HG02973 (cell line): ENCODE results near the gene ZCCHC17.

Source experiments
- ATAC-seq: cut with Tn5 transposase; IDR thresholded peaks from one replicate; pipeline ENCODE4 v1.9.1; 2021; ENCODE audit warnings: moderate library complexity; ENCODE audit not compliant: unreplicated experiment

ZCCHC17 gene

DNA sequence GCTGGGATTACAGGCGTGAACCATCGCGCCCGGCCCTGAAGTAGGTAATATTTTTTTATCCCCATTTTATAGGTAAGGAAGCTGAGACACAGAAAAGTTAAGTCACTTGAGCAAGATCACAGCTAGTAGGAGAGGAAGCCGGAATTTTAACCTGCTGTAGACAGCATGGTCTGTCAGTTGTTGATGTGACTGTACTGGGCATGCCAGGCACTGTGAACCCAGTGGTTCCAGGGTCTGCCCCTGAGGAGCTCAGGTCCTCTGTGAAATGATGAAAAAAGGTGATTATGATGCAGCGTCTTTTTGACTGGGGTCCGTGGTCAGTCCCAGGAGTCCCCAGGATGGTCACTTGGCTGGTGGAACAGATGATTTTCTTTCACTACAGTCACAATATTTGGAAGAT lies 92.8 kb downstream of the ZCCHC17 start:
- ATAC-seq = no peak

- no peak for ATAC-seq
These were observed 93.2 kb downstream of the ZCCHC17 start for GRCh38 chr1:31390071-31390470.

DNA sequence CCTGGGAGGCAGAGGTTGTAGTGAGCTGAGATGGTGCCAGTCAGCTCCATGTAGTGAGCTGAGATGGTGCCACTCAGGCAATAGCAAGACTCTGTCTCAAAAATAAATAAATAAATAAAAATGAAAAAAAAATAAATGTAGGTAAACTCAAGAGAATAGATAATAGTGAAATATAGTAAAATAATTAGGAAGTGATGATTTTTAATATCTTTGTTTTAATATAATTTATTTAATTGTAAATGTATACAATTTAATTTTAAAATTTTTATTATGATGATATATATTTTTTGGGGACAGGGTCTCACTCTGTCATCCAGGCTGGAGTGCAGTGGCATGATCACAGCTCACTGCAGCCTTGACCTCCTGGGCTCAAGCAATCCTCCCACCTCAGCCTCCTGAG lies 96.6 kb downstream of the ZCCHC17 start:
- ATAC-seq = no peak

DNA sequence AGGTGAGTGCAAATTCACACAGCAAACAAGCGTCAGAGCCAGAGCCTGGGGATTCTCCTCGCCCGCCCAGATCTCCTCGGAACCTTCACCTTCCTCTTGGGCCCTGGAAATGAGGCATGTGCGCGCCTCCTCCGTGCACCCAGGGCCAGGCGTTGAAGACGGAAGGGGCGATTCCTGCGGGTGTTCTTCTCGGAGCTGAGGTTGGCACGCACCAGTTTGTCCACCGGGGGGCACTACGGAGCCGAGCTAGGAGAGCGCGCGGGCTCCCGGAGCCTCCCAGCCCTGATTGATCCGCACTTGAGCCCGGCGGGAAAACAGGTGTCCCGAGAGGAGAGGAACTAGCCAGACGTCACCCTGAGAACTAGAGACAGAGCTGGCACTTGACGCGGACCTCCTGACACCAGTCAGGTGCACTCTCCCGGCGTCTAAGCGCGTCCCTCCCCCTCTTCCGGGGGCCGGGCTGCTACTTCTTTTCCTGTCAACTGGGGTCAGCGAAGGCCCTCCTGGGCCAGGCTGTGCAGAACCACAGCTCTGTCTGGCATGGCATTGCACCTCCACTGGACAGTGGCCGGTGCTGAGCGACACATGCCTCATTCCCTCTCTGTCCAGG lies 97.9 kb downstream of the ZCCHC17 start:
- ATAC-seq = peak; percentile 69

DNA sequence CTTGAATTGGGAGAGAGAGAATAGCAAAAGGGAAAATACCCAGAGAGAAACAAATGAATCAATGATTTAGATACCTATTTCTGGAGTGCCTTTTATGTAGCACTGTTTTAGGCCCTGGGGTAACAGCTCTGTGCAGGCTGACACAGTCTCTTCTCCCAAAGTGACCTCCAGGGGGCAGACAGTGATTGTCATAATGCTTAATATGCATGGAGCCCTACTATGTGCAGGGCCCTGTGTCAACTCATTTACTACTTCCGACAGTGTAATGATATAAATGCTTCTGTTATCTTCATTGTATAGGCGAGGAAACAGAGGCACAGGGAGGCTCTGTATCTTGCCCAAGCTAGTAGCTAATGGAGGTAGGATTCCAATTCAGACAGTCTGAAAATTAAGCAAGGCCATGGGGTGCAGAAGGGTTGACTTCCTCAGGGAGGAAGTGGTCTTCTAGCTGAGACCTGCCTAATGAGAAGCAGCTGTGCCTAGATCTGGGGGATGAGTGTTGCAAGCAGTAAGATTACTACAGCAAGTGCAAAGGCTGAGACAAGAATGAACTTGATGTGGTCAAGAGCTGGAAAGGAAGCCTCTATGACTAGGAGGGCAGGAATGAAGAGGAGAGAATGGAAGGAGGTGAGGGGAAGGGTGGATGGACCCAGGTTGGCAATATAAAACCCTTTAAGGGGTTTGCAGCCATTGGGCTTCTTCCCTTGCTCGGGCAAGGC lies 100.0 kb downstream of the ZCCHC17 start:
- no peak for ATAC-seq

GRCh38 chr1:31397360-31398095 lies 100.7 kb downstream of the ZCCHC17 start:
- ATAC-seq = no peak

- no peak for ATAC-seq
These were observed 101.4 kb downstream of the ZCCHC17 start for GRCh38 chr1:31398246-31398645.

DNA sequence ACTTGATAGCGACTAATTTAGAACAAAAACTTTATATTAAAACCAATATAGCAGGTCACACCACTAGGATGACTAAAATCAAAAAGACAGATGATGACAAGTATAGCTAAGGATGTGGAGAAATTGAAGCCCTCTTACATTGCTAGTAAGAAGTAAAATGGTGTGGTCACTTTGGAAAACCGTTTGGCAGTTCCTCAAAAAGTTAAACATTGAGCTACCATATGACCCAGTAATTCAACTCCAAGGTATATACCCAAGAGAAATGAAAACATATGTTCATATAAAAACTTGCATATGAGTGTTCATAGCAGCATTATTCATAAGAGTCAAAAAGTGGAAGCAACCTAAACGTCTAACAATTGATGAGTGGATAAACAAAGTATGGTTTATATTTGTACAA lies 103.1 kb downstream of the ZCCHC17 start:
- no peak for ATAC-seq

DNA sequence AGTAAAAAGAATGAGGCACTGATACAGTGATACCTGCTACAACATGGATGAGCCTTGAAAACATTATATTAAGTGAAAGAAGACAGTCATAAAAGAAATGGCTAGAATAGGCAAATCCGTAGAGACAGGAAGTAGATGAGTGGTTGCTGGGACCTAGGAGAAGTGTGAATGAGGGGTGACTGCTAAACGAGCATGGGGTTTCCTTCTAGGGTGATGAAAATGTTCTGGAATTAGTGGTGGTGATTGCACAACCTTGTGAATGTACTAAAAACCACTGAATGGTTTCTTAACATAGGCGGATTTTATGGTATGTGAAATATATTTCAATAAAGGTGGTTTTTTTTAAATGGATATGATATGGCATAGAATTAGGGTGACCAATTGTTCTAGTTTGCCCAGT lies 103.6 kb downstream of the ZCCHC17 start:
- no peak for ATAC-seq

DNA sequence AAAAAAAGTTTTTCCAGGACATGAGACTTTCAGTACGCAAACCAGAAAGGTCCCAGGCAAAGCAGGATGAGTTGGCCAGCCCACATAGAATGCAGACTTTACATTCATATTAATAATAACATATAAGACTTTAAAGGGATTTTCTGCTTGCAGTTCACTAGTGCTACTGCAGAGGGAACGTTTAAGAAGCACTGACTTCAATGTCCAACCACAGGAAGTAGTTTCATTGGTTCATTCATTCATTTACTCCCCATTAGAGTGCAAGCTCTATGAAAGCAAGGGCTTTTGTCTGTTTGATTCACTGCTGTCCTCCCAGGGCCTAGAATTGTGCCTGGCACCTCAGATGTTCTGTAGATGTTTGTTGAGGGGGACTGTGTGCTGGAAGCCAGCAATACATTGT lies 104.4 kb downstream of the ZCCHC17 start:
- ATAC-seq = no peak

GRCh38 chr1:31405578-31406245 lies 108.9 kb downstream of the ZCCHC17 start:
- ATAC-seq = no peak

DNA sequence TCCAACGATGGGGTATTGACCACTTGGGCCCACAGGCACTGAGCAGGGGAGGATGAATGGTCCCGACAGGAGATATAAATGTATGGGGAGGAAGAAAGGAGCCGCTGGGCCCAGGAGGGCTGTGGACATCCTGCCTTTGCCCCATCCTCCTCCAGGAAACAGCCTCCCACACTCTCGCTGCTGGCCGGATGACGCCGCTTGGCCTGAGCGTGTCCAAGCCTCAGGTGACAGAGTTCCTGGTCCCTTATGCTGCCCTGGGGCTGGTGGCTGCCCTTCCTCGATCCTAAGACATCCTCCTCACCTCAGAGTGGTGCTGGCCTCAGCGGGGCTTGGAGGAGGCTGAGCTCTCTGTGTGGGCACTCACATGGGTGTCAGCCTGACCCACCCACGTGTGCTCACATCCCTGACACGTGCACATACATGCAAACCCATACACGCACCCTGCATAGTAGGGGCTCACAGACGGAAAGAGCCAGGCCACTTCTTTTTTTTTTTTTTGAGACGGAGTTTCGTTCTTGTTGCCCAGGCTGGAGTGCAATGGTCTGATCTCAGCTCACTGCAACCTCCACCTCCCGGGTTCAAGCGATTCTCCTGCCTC lies 110.3 kb downstream of the ZCCHC17 start:
- ATAC-seq = no peak

DNA sequence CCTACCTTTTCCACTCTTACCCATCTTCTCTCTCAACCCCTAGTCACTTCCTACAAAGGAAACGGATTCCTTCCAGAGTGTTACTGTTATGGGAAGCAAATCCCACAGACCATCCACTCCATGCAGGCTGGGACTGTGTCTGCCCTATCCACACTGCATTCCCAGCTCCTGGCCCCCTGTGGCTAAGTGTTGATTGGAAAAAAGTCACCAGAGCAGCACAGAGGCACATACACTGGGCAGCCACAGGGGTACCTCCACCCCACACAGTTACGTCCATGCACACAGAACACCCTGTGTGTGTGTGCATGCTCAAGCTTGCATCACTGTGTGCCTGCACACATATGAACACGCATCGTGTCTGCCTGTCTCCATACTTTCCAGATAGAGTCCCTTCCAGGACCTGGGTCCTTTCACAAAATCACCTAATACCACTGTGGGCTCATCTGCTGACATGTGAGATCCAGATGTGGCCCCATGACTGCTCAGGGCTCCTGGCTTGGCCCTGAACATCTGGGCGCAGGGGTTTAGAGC lies 112.0 kb downstream of the ZCCHC17 start:
- no peak for ATAC-seq

- no peak for ATAC-seq
These were observed 113.4 kb downstream of the ZCCHC17 start for GRCh38 chr1:31409946-31410858.

GRCh38 chr1:31410871-31411270 lies 114.0 kb downstream of the ZCCHC17 start:
- no peak for ATAC-seq

DNA sequence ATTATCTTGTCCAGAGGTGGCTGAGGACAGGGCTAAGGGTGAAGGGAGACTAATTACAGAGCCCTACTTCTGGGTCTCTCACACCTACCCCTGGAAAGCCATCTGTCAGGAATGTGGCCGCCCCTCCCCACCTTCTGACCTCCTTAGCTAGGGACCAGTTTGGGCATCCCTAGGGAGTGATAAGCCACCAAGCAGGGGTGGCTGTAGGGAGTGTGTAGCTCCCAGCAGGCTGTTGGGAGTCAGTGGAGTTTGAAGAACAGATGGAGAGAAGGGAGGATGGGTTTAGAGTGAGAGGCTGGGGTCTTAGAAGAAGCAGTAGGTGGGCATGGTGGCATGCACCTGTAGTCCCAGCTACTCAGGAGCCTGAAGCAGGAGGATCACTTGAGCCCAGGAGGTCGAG lies 115.4 kb downstream of the ZCCHC17 start:
- no peak for ATAC-seq

DNA sequence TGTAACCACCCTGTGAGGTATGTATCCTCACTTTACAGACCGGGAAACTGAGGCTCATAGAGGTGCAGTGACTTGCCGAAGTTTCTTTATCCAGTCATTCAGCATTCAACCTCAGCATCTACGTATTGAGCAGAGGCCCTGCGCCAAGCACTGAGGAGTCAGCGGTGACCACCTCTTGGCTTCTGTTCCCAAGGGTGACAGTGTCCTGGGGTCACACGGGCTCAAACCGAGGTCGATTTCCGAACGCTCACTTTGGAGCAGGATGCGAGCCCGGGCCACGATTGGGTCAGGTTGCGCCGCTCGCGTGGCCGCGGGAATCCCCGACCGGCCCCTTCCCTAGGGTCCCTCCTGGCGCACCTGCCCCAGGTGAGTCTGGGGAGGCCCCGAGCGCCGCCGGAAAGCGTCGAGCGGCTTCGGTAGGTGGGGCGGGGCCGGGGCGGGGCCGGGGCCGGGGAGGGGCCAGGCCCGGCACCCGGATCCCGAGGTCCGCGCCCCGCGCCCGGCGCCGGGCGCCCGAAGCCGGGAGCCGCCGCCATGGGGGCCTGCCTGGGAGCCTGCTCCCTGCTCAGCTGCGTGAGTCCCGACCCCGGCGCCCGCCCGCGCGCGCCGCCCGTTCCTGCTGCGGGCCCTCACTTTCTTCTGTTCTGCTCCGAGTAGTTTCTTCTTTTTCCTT lies 116.0 kb downstream of the ZCCHC17 start, which contains the start of gene SERINC2:
Gene SERINC2, plus strand, starts transcription at position 482 of the 673 bp plus-strand sequence. Its CDS starts 53 bp downstream, at position 535.
- no peak for ATAC-seq

GRCh38 chr1:31413405-31414001 lies 116.7 kb downstream of the ZCCHC17 start:
- ATAC-seq = no peak
